ENCODE data around the gene OR52W1.

OR52W1 gene

GRCh38 chr11:6206456-6207180 lies 7.6 kb downstream of the OR52W1 start:
- no peaks in the 10 kb centered on the region for H4K20me1 ChIP-seq (ENCODE audit: control insufficient read depth, insufficient read depth, low read depth, low read length)
- TF ChIP-seq EZH2phosphoT487 (IDR thresholded peaks at IDR 0.05; ENCODE audit: borderline replicate concordance, low read length): no peak
- no peak for TF ChIP-seq CTCF (IDR thresholded peaks at IDR 0.05; ENCODE audit: low read depth, low read length, poor library complexity, severe bottlenecking)
- H3K79me2 ChIP-seq (ENCODE audit: control insufficient read depth, low read length): no peaks in the 10 kb centered on the region
- no peak overlapping the region for H3K27ac ChIP-seq (ENCODE audit: low read depth, low read length)
- H3K4me2 ChIP-seq (ENCODE audit: low read length): no peak overlapping the region
- H3K9me2 ChIP-seq (replicated peaks; ENCODE audit: control insufficient read depth, low read length): no peaks in the 10 kb centered on the region
- no peaks in the 10 kb centered on the region for H3K9me3 ChIP-seq (ENCODE audit: control insufficient read depth, insufficient read depth, low read length)
- H3K4me1 ChIP-seq (ENCODE audit: control insufficient read depth, low read length): no peaks in the 10 kb centered on the region
- no peaks in the 10 kb centered on the region for H3F3A ChIP-seq (ENCODE audit: control insufficient read depth, insufficient read depth)
- no peak overlapping the region for H3K4me3 ChIP-seq (ENCODE audit: low read length)
- H3K36me3 ChIP-seq (ENCODE audit: control insufficient read depth, low read length): peaks cover 9% of the 10 kb centered on the region; the same call in 1 of the 2 replicates
- H3K27me3 ChIP-seq (ENCODE audit: control insufficient read depth, low read length): no peaks in the 10 kb centered on the region

DNA sequence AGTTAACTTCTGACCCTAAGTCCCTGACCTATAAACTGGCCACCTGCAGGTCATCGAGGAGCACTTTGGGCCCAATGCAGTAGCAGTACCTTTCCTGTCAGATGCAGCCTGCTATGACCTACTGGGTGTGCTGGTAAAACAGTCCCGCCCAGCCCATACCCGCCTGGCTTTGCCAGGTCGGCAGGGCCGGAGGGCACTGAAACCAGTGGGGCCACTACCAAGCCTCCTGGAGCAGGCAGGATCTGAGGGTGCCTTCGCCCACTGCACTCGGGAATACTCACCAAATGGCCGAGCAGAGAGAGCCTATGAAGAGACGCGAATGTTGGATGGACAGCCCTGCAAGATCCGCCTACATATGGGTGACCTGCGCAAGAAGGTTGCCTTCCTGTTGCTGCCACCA lies 10.8 kb downstream of the OR52W1 start:
- Histone ChIP-seq H4K20me1 (ENCODE audit: control insufficient read depth, insufficient read depth, low read depth, low read length) (no peaks in the 10 kb centered on the region), H3K4me1 (ENCODE audit: control insufficient read depth, low read length) (no peaks in the 10 kb centered on the region), H3F3A (ENCODE audit: control insufficient read depth, insufficient read depth) (no peaks in the 10 kb centered on the region), H3K9me2 (replicated peaks; ENCODE audit: control insufficient read depth, low read length) (no peaks in the 10 kb centered on the region), H3K4me2 (ENCODE audit: low read length) (no peak overlapping the region), H3K79me2 (ENCODE audit: control insufficient read depth, low read length) (no peaks in the 10 kb centered on the region), H3K4me3 (ENCODE audit: low read length) (no peak overlapping the region), H3K36me3 (ENCODE audit: control insufficient read depth, low read length) (peaks cover 30% of the 10 kb centered on the region), H3K9me3 (ENCODE audit: control insufficient read depth, insufficient read depth, low read length) (no peaks in the 10 kb centered on the region), H3K27ac (ENCODE audit: low read depth, low read length) (no peak overlapping the region), H3K27me3 (ENCODE audit: control insufficient read depth, low read length) (no peaks in the 10 kb centered on the region)
- TF ChIP-seq CTCF (IDR thresholded peaks at IDR 0.05; ENCODE audit: low read depth, low read length, poor library complexity, severe bottlenecking) (no peak), EZH2phosphoT487 (IDR thresholded peaks at IDR 0.05; ENCODE audit: borderline replicate concordance, low read length) (no peak)

DNA sequence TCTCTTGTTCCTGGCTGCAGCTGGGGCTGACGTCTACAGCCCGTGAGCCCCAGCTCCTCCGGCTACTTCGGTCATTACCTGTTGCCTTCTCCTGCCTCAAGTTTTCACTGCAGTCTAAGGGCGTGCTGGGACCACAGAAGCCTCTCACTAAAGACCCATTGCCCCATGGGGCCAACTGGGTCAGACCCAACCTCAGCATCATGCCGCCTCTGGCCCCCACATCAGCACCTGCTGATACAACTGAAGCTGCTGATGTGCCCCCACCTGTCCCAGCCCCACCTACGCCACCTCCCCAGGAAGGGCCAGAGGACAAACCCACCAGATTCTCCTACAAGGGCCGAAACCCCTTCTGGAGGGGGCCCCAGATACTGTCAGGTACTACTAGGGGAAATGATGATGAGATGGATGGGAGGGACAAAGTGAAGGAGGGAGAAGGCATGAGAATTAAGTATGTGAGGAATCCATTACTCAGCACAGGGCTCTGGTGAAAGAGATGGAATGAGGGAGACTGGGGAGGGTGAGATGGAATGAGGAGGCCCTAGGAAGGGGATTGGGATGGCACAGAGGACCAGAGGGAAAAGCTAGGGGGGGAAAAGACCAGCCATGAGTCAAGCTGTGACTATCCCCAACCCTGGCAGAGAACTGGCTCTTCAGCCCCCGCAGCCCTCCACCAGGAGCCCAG lies 11.4 kb downstream of the OR52W1 start:
- no peaks in the 10 kb centered on the region for H3F3A ChIP-seq (ENCODE audit: control insufficient read depth, insufficient read depth)
- no peak for TF ChIP-seq CTCF (IDR thresholded peaks at IDR 0.05; ENCODE audit: low read depth, low read length, poor library complexity, severe bottlenecking)
- no peak for TF ChIP-seq EZH2phosphoT487 (IDR thresholded peaks at IDR 0.05; ENCODE audit: borderline replicate concordance, low read length)

More for the DNA sequence above, 11.4 kb downstream of the OR52W1 start:
- Histone ChIP-seq H3K36me3 (ENCODE audit: control insufficient read depth, low read length) (peaks cover 33% of the 10 kb centered on the region), H3K27ac (ENCODE audit: low read depth, low read length) (no peak overlapping the region), H3K79me2 (ENCODE audit: control insufficient read depth, low read length) (no peaks in the 10 kb centered on the region), H3K4me1 (ENCODE audit: control insufficient read depth, low read length) (no peaks in the 10 kb centered on the region), H3K27me3 (ENCODE audit: control insufficient read depth, low read length) (no peaks in the 10 kb centered on the region), H3K9me3 (ENCODE audit: control insufficient read depth, insufficient read depth, low read length) (no peaks in the 10 kb centered on the region), H3K4me3 (ENCODE audit: low read length) (no peak overlapping the region), H4K20me1 (ENCODE audit: control insufficient read depth, insufficient read depth, low read depth, low read length) (no peaks in the 10 kb centered on the region), H3K4me2 (ENCODE audit: low read length) (no peak overlapping the region), H3K9me2 (replicated peaks; ENCODE audit: control insufficient read depth, low read length) (no peaks in the 10 kb centered on the region)
